ENCODE measurements around the gene GJB2. TPM values are rescaled to one million over a fixed set of nuclear protein-coding genes. Genes with fewer than 3 reads are reported as not detected.

The GJB2 gene
- total and polyA plus RNA-seq, 2 of the 8 experiments (the other 6 are each of a cell fraction or from before 2014, with no cell fraction given) = 0.20 to 0.21 TPM

GRCh38 chr13:20193162-20193906 lies 596 bp upstream of the GJB2 start (continued):
- TF ChIP-seq CHD7 (IDR thresholded peaks at IDR 0.05; ENCODE audit: insufficient replicate concordance, low read length) (no peak), BRCA1 (IDR thresholded peaks at IDR 0.05; ENCODE audit: low read depth, low read length) (no peak)
